ENCODE data around the gene NTSR2.
A peak's percentile ranks its signal among the peaks of the same experiment; 100 is the strongest.

The NTSR2 gene

GRCh38 chr2:11691076-11691660, 21.2 kb upstream of the NTSR2 start:
- TF ChIP-seq CTCF (IDR thresholded peaks at IDR 0.05; ENCODE audit: low read depth, low read length): no peak
- Histone ChIP-seq H3K27me3 (ENCODE audit: insufficient read depth, low read depth, severe bottlenecking) (no peaks in the 10 kb centered on the region), H3K9me3 (ENCODE audit: severe bottlenecking) (no peaks in the 10 kb centered on the region), H3K4me3 (ENCODE audit: low read depth, low read length) (no peak overlapping the region), H3K36me3 (no peaks in the 10 kb centered on the region), H3K27ac (peak overlapping the region; percentile 82)
- DNase-seq: peak; percentile 76

- Histone ChIP-seq H3K36me3 (no peaks in the 10 kb centered on the region), H3K4me3 (ENCODE audit: low read depth, low read length) (peak overlapping the region; percentile 15; the same call in 1 of the 2 replicates), H3K27ac (no peak overlapping the region), H3K9me3 (ENCODE audit: severe bottlenecking) (no peaks in the 10 kb centered on the region), H3K27me3 (ENCODE audit: insufficient read depth, low read depth, severe bottlenecking) (no peaks in the 10 kb centered on the region)
- peak; percentile 93 for DNase-seq
- peak; percentile 83 for TF ChIP-seq CTCF (IDR thresholded peaks at IDR 0.05; ENCODE audit: low read depth, low read length)
Measured at GRCh38 chr2:11688222-11689069, 18.5 kb upstream of the NTSR2 start.

DNA sequence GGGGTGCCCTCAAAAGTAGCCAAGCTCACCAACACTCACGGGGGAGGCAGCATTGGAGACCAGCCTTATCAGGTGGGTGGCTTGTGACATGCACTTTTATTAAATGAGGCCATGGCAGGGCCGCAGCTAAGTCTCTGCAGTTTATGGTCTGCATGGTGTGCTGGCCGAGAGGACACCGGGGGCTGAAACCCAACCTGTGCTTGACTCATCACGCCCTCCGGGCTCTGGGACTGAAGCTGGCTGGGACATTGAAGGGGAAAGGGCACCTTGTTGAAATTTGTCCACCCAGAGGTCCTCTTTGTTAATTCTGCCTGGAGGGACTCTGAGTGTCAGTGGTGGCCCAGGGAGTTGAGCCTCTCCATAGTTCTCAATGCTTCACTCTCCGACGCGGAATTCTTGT, 17.7 kb upstream of the NTSR2 start:
- H3K27ac ChIP-seq: no peak overlapping the region
- H3K9me3 ChIP-seq (ENCODE audit: severe bottlenecking): no peaks in the 10 kb centered on the region
- H3K36me3 ChIP-seq: no peaks in the 10 kb centered on the region
- no peak for DNase-seq
- TF ChIP-seq CTCF (IDR thresholded peaks at IDR 0.05; ENCODE audit: low read depth, low read length): no peak
- H3K4me3 ChIP-seq (ENCODE audit: low read depth, low read length): no peak overlapping the region
- no peaks in the 10 kb centered on the region for H3K27me3 ChIP-seq (ENCODE audit: insufficient read depth, low read depth, severe bottlenecking)

- H3K4me3 ChIP-seq (ENCODE audit: low read depth, low read length): no peak overlapping the region
- H3K36me3 ChIP-seq: no peaks in the 10 kb centered on the region
- no peaks in the 10 kb centered on the region for H3K27me3 ChIP-seq (ENCODE audit: insufficient read depth, low read depth, severe bottlenecking)
- DNase-seq: peak; percentile 7
- no peak overlapping the region for H3K27ac ChIP-seq
- H3K9me3 ChIP-seq (ENCODE audit: severe bottlenecking): no peaks in the 10 kb centered on the region
- TF ChIP-seq CTCF (IDR thresholded peaks at IDR 0.05; ENCODE audit: low read depth, low read length): no peak
Measured at GRCh38 chr2:11685906-11686470, 16.0 kb upstream of the NTSR2 start.

DNA sequence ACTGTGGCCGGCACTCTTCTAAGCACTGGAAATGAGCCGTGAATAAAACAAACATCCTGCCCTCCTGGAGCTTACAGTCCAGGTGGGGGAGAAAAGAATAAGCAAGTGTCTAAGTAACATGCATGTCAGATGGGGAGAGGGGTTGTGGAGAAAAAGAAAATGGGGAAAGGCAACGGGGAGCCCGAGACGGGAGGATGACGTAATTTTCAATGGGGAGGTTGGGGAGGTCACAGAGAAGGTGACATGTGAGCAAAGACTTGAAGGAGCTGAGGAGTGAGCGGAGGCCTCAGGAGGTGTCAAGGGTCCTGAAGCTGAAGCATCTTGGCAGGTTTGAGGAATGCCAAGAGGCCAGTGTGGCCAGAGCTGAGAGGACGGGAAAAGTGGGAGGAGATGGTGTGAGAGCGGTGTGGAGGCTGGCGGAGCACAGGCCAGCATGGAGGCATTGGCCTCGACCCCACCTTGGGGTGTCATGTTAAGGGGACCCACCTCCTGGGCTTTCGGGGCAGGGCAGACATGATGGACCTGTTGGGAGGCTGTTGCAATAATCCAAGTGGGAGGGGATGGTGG, 15.0 kb upstream of the NTSR2 start:
- TF ChIP-seq CTCF (IDR thresholded peaks at IDR 0.05; ENCODE audit: low read depth, low read length): no peak
- H3K27me3 ChIP-seq (ENCODE audit: insufficient read depth, low read depth, severe bottlenecking): no peaks in the 10 kb centered on the region
- H3K9me3 ChIP-seq (ENCODE audit: severe bottlenecking): no peaks in the 10 kb centered on the region
- H3K36me3 ChIP-seq: no peaks in the 10 kb centered on the region
- H3K4me3 ChIP-seq (ENCODE audit: low read depth, low read length): no peak overlapping the region
- no peak for DNase-seq
- no peak overlapping the region for H3K27ac ChIP-seq
